Adrenal gland (tissue), 12 donors: ENCODE measurements around the gene TANK. TPM values are rescaled to one million over a fixed set of nuclear protein-coding genes. Genes with fewer than 3 reads are reported as not detected.

Experiments
- DNase-seq, 7 donors: peaks; one replicate each; pipeline ENCODE4 v3.0.0-alpha.2; 2019 to 2020
- H3K27ac ChIP-seq, 5 donors: fragments of 200-600 bp; sonication (generic) in 4 of 5; 1 replicate in 3 of 5; 2 replicates in 2 of 5; pipeline versions ENCODE4 v1.5.1 to v1.8.0; 2016 to 2020; ENCODE audit warnings: mild to moderate bottlenecking in 1 of 5
- H3K27me3 ChIP-seq: fragments of 200-600 bp; 2 replicates; pipeline ENCODE4 v1.8.0; 2021
- H3K36me3 ChIP-seq, 2 donors: fragments of 200-600 bp; replicated peaks in 1 of 2; 1 replicate in 1 of 2; 2 replicates in 1 of 2; pipeline versions ENCODE4 v1.5.1 to v1.8.0; 2018 to 2022
- H3K4me1 ChIP-seq, 2 donors: fragments of 200-600 bp; replicated peaks in 1 of 2; 1 replicate in 1 of 2; 2 replicates in 1 of 2; pipeline versions ENCODE4 v1.5.1 to v1.8.0; 2018 to 2021
- H3K4me3 ChIP-seq, 4 donors: fragments of 200-600 bp; sonication (generic) in 3 of 4; one replicate each; pipeline ENCODE4 v1.5.1; 2016 to 2018
- H3K9me3 ChIP-seq, 3 donors: fragments of 200-600 bp; sonication (generic) in 1 of 3; replicated peaks in 1 of 3; 1 replicate in 2 of 3; 2 replicates in 1 of 3; pipeline versions ENCODE4 v1.5.1 to v1.8.0; 2016 to 2021
- POLR2A ChIP-seq, 2 donors: fragments of 450-650 bp; IDR thresholded peaks; one replicate each; pipeline ENCODE4 v1.6.1; 2017; ENCODE audit warnings: antibody characterized with exemption in 2 of 2, mild to moderate bottlenecking in 2 of 2, moderate library complexity in 1 of 2
- WGBS, 4 donors: extraction: QIAGEN DNeasy Blood & Tissue Kit in 2 of 4; methylation state at CpG; one replicate each; pipeline versions ENCODE4 v1.1.5 to v1.1.7; 2013 to 2017; 5-methylcytosine and 5-hydroxymethylcytosine counted together
- intact Hi-C, 2 donors: fragments of 100-400 bp; cut with DNase I; formaldehyde crosslinking; loops; one replicate each; pipeline versions ENCODE4 v1.14.1 to v1.15.0; 2022 to 2023
- polyA plus RNA-seq, 3 donors: library from polyadenylated mRNA; stranded (reverse); fragments of 200-250 nt in 2 of 3; fragments of 350-450 nt in 1 of 3; fragmentation: Illumina TruSeq in 1 of 3; extraction: RNeasy Lipid Tissue Mini Kit (QIAGEN cat#74804) in 1 of 3; gene quantifications; one replicate each; pipeline ENCODE4 v1.2.3, GENCODE V29; 2013 to 2014
- total RNA-seq, 9 donors: library from RNA; depleted of rRNA in 4 of 9; stranded (reverse); fragments of >200 nt in 4 of 9; fragments of 120-200 nt in 1 of 9; fragmentation: NEBNext Ultra II Directional in 1 of 9; extraction: Animal tissue kit (Norgen Biotek cat#: 25700) in 1 of 9; gene quantifications; one replicate each; pipeline versions ENCODE4 v1.1.0 to v1.2.4, GENCODE V29; 2013 to 2023
- TF ChIP-seq, protein P1 (sequence below), 6 experiments: fragments of 450-650 bp in 4 of 6; fragments of 200-600 bp in 2 of 6; sonication (generic) in 1 of 6; IDR thresholded peaks; 1 replicate in 5 of 6; 2 replicates in 1 of 6; pipeline versions ENCODE4 v1.5.1 to v1.8.0; 2016 to 2021; ENCODE audit warnings: antibody characterized with exemption in 6 of 6, mild to moderate bottlenecking in 2 of 6, moderate library complexity in 1 of 6
- donor health status: healthy with polysubstance abuse.
- donor health status: Bipolar disorder and iron deficiency.
- donor health status: DM: yes; HTN: yes; CAD: no.
- donor health status: DM: no; HTN: no; CAD: no.
- donor health status: DM: no; HTN: no; CAD: no.
- donor health status: DM: yes; HTN: yes; CAD: no.

Gene TANK
- total and polyA plus RNA-seq, 12 donors: 23.7 to 90.9 (median 55.0) TPM

DNA sequence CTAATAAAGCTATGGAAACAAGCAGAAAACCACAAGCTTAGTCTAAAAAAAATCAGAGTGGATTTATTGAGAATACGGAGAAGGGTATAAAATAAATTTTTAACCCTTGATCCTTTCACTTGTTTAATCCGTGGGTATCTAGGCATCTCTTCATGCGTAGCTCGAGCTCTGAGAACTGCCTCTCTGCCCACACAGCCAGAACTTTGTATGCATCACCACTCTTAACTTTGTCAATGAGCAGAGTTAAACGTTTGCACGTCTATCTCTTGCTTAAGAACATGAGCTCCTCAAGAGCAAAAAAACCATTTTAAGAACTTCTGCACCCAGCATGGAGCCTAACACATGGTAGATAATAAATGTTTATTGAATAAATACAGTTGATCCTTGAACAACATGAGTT is 26.9 kb upstream of the TANK start:
- TF ChIP-seq, protein P1, sequence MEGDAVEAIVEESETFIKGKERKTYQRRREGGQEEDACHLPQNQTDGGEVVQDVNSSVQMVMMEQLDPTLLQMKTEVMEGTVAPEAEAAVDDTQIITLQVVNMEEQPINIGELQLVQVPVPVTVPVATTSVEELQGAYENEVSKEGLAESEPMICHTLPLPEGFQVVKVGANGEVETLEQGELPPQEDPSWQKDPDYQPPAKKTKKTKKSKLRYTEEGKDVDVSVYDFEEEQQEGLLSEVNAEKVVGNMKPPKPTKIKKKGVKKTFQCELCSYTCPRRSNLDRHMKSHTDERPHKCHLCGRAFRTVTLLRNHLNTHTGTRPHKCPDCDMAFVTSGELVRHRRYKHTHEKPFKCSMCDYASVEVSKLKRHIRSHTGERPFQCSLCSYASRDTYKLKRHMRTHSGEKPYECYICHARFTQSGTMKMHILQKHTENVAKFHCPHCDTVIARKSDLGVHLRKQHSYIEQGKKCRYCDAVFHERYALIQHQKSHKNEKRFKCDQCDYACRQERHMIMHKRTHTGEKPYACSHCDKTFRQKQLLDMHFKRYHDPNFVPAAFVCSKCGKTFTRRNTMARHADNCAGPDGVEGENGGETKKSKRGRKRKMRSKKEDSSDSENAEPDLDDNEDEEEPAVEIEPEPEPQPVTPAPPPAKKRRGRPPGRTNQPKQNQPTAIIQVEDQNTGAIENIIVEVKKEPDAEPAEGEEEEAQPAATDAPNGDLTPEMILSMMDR (IDR thresholded peaks at IDR 0.05): no peak
- no peak for TF ChIP-seq POLR2A (IDR thresholded peaks at IDR 0.05)
- H3K9me3 ChIP-seq: no peaks in the 10 kb centered on the region
- WGBS, 4 donors: 92 to 93% (median 93%) methylated on average over 6 of the region's 6 CpGs

GRCh38 chr2:161134547-161135518 is 25.4 kb upstream of the TANK start:
- intact Hi-C loops: no loop called here
- no peak for DNase-seq
- H3K9me3 ChIP-seq: no peaks in the 10 kb centered on the region
- H3K27me3 ChIP-seq: no peaks in the 10 kb centered on the region
- TF ChIP-seq POLR2A (IDR thresholded peaks at IDR 0.05): no peak
- TF ChIP-seq, protein P1 (IDR thresholded peaks at IDR 0.05): no peak
- peaks cover 9 to 31% of the 10 kb centered on the region in 2 donors for H3K4me1 ChIP-seq
- H3K36me3 ChIP-seq: no peaks in the 10 kb centered on the region
- no peak overlapping the region for H3K27ac ChIP-seq
- H3K4me3 ChIP-seq: peak overlapping the region in 1 of 4 donors; percentile 24
- WGBS, 4 donors: 69 to 75% (median 72%) methylated on average over 9 of the region's 9 CpGs

More for the DNA sequence above, 26.9 kb upstream of the TANK start:
- intact Hi-C loops: no loop called here
- H3K4me3 ChIP-seq: no peak overlapping the region
- DNase-seq: no peak
- H3K27me3 ChIP-seq: no peaks in the 10 kb centered on the region
- no peaks in the 10 kb centered on the region for H3K36me3 ChIP-seq
- H3K27ac ChIP-seq: no peak overlapping the region
- H3K4me1 ChIP-seq: peaks cover 9 to 28% of the 10 kb centered on the region in 2 donors

DNA sequence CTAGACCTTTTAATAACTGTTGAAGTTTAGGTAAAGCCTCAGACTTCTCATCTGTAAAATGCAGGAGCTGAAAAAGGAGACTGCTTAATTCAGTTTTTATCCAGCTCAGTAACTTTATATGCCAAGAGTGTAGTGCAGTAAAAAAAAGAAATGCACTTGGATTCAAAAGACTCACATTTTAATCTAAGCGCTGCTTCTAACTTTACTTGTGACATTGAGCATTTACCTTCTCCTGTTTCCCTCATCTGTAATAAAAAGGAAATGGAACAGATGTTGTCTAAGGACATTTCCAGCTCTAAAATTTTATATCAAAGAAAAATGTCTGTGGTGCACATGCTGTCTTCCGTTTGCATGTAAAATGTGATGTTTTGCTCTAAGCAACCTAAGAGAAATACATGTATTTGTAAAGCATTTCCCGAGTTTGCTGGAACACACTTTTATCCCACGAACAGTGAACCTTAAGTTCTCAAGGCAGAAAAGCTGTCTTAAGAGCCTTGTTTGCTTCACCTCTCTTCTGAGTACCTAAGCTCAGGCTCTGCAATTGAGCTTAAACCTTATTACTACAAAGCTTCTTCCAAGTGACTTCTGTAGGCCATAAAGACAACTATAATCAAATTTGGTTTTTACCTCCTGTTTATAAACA is 24.2 kb upstream of the TANK start:
- Histone ChIP-seq H3K27ac (peak overlapping the region in 3 of 5 donors; percentile 35 to 52 (median 42)), H3K36me3 (no peaks in the 10 kb centered on the region)
- whole genome bisulfite sequencing, 4 donors: 63 to 69% (median 66%) methylated on average over 4 of the region's 4 CpGs

More for the DNA sequence above, 24.2 kb upstream of the TANK start:
- no peaks in the 10 kb centered on the region for H3K27me3 ChIP-seq
- peaks cover 9 to 33% of the 10 kb centered on the region in 2 donors for H3K4me1 ChIP-seq
- no peak overlapping the region for H3K4me3 ChIP-seq
- no peak for DNase-seq
- TF ChIP-seq POLR2A (IDR thresholded peaks at IDR 0.05): no peak
- TF ChIP-seq, protein P1 (IDR thresholded peaks at IDR 0.05): no peak
- intact Hi-C loops: no loop called here
- no peaks in the 10 kb centered on the region for H3K9me3 ChIP-seq
